Esophagus muscularis mucosa (tissue), 4 donors: ENCODE data around the gene TTC12.

Experiments
- CTCF ChIP-seq, 3 experiments: fragments of 200-600 bp in 2 of 3; fragments of 450-650 bp in 1 of 3; sonication (generic) in 2 of 3; IDR thresholded peaks; one replicate each; pipeline ENCODE4 v1.5.1; 2017 to 2019; ENCODE audit warnings: antibody characterized with exemption in 3 of 3, mild to moderate bottlenecking in 2 of 3, moderate library complexity in 1 of 3
- EP300 ChIP-seq: sonication (generic); formaldehyde crosslinking; IDR thresholded peaks from one replicate; pipeline ENCODE4 v1.6.1; 2017; ENCODE audit warnings: antibody characterized with exemption
- POLR2A ChIP-seq: fragments of 450-650 bp; IDR thresholded peaks from one replicate; pipeline ENCODE4 v1.6.1; 2017; ENCODE audit warnings: antibody characterized with exemption, moderate library complexity, mild to moderate bottlenecking, low read depth

GRCh38 chr11:113322158-113322557, 7.8 kb downstream of the TTC12 start:
- no peak for TF ChIP-seq POLR2A
- TF ChIP-seq CTCF (IDR thresholded peaks at IDR 0.05) = no peak
- no peak for TF ChIP-seq EP300
